MCF 10A (cell line): ENCODE results near the gene BCL3. TPM values are rescaled to one million over a fixed set of nuclear protein-coding genes. Genes with fewer than 3 reads are reported as not detected.
"Not testable (repeated sequence)": the region's sequence is repeated elsewhere in the genome, so short reads cannot be mapped to it uniquely, and the experiment has no call there.

ENCODE experiments used
- BruUV-seq: library from RNA; stranded (reverse); fragments of 400-500 nt; replicated peaks from 2 replicates; lab custom pipeline; 2021; lab: Mats Ljungman, UMichigan
- CTCF ChIA-PET: fragments of 300-600 bp; sonication (Branson Sonifier 250); formaldehyde crosslinking; extraction: SDS; loops from one replicate; lab custom pipeline; 2021; ENCODE audit warnings: antibody characterized with exemption, inconsistent platforms; lab: Yijun Ruan, JAX
- POLR2A ChIA-PET: fragments of 300-600, 350-650 bp; sonication (Branson Sonifier 250); formaldehyde crosslinking; extraction: SDS; loops from one replicate; lab custom pipeline; 2020; ENCODE audit warnings: antibody characterized with exemption, inconsistent platforms; lab: Yijun Ruan, JAX
- DNase-seq: peaks from one replicate; pipeline ENCODE4 v3.0.0-alpha.2; 2018; ENCODE audit not compliant: unreplicated experiment
- H3K27ac Mint-ChIP-seq: one replicate; pipeline ENCODE4 v1.8.0; 2022; ENCODE audit warnings: mild to moderate bottlenecking, low read depth, mixed read lengths; ENCODE audit not compliant: unreplicated experiment
- H3K27me3 Mint-ChIP-seq: one replicate; pipeline ENCODE4 v1.8.0; 2022; ENCODE audit warnings: mixed read lengths; ENCODE audit not compliant: insufficient read depth, unreplicated experiment
- H3K36me3 Mint-ChIP-seq: one replicate; pipeline ENCODE4 v1.8.0; 2022; ENCODE audit warnings: mild to moderate bottlenecking, moderate library complexity, mixed read lengths; ENCODE audit not compliant: insufficient read depth, unreplicated experiment
- H3K4me1 Mint-ChIP-seq: one replicate; pipeline ENCODE4 v1.8.0; 2022; ENCODE audit warnings: mixed read lengths; ENCODE audit not compliant: insufficient read depth, unreplicated experiment
- H3K4me3 Mint-ChIP-seq: one replicate; pipeline ENCODE4 v1.8.0; 2022; ENCODE audit warnings: mild to moderate bottlenecking, moderate library complexity, mixed read lengths; ENCODE audit not compliant: unreplicated experiment
- H3K9me3 Mint-ChIP-seq: one replicate; pipeline ENCODE4 v1.8.0; 2022; ENCODE audit warnings: mixed read lengths; ENCODE audit not compliant: unreplicated experiment
- intact Hi-C: fragments of 100-400 bp; cut with micrococcal nuclease; formaldehyde crosslinking; loops from 2 replicates; pipeline ENCODE4 v1.14.1; 2022
- total RNA-seq: library from RNA; stranded (reverse); gene quantifications from 2 replicates; pipeline ENCODE4 v1.2.3, GENCODE V29; 2022
- TF ChIP-seq, protein P1 (sequence below): fragments of 200-600 bp; IDR thresholded peaks from one replicate; pipeline ENCODE4 v1.8.0; 2022; ENCODE audit warnings: antibody characterized with exemption, mild to moderate bottlenecking; ENCODE audit not compliant: unreplicated experiment

The BCL3 gene
- total RNA-seq, 1 experiment from 2014 or later = 24.4 TPM

DNA sequence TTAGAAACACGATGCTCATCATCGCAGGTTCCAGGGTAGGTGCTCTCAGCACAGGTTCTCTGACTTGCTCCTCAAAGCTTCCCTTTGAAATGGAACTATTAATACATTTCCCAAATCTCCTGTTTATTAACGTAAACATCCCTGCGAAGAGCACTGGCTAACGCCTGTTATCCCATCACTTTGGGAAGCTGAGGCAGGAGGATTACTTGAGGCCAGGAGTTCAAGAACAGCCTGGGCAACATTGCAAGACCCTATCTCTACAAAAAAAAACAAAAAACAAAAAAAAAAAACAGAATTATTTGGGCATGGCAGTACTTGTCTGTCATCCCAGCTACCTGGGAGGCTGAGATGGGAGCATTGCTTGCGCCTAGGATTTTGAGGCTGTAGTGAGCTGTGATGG is 30.9 kb upstream of the BCL3 start:
- DNase-seq = no peak
- CTCF ChIA-PET = interaction anchor here (0.6 to 1.2 kb wide), 11 partner anchors 28 to 234 kb away, joined by 3 to 7 read pairs (median 4); no protein-coding TSS in a partner anchor
- H3K4me3 Mint-ChIP-seq = no peak overlapping the region
- intact Hi-C loops = no loop called here
- H3K9me3 Mint-ChIP-seq = no peaks in the 10 kb centered on the region
- no TSS peak for BruUV-seq
- TF ChIP-seq, protein P1, sequence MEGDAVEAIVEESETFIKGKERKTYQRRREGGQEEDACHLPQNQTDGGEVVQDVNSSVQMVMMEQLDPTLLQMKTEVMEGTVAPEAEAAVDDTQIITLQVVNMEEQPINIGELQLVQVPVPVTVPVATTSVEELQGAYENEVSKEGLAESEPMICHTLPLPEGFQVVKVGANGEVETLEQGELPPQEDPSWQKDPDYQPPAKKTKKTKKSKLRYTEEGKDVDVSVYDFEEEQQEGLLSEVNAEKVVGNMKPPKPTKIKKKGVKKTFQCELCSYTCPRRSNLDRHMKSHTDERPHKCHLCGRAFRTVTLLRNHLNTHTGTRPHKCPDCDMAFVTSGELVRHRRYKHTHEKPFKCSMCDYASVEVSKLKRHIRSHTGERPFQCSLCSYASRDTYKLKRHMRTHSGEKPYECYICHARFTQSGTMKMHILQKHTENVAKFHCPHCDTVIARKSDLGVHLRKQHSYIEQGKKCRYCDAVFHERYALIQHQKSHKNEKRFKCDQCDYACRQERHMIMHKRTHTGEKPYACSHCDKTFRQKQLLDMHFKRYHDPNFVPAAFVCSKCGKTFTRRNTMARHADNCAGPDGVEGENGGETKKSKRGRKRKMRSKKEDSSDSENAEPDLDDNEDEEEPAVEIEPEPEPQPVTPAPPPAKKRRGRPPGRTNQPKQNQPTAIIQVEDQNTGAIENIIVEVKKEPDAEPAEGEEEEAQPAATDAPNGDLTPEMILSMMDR = no peak
- H3K27ac Mint-ChIP-seq = no peak overlapping the region
- no peaks in the 10 kb centered on the region for H3K36me3 Mint-ChIP-seq
- POLR2A ChIA-PET = interaction anchor here (0.6 kb wide), 1 partner anchor 54 kb away, joined by 3 read pairs; no protein-coding TSS in a partner anchor
- H3K27me3 Mint-ChIP-seq = no peaks in the 10 kb centered on the region
- H3K4me1 Mint-ChIP-seq = no peaks in the 10 kb centered on the region

DNA sequence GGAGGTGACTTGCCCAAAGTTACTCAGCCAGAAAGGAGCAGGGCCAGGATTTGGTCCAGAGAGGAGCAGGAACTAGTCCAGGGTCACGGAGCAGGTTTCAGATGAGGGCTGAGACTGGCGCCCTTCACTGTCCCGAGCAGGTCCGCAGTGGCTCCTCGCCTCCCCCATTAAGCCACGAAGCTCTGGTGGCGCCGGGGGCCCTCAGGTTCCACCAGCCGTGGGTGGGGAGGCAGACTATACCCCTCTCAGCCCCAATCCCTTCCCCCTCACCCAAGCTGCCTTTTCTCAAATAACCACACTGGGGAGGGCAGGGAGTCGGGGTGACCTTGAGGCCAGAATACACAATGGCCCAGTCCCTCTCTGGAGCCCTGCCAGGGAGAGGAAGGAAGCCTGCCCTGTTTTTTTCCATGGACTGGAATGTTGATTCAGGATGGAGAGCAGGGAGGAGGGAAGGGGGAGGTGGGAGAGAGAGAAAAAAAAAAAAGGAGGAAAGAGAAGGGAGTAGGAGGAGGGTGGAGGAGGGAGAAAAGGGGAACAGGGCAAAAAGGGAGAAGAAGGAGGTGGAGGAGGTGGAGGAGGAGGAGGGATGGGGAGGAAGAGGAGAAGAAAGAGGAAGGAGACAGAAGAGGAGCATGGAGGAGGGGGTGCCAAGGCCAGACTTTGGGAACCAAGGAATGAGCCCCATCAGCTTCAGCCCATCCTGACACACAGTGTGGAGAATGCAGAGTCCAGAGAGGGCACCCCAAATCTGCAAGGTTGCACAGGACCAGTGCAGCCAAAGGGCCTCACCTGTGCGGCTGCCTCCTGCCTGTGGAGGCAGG is 29.9 kb upstream of the BCL3 start:
- no TSS peak for BruUV-seq
- Mint-ChIP-seq H3K27me3 (no peaks in the 10 kb centered on the region), H3K4me1 (no peaks in the 10 kb centered on the region), H3K9me3 (no peaks in the 10 kb centered on the region), H3K27ac (no peak overlapping the region), H3K4me3 (no peak overlapping the region), H3K36me3 (no peaks in the 10 kb centered on the region)
- DNase-seq = peak; percentile 65
- intact Hi-C loops = no loop called here
- ChIA-PET CTCF (interaction anchor here (0.6 to 10.4 kb wide), 9 partner anchors 10 to 1077 kb away, joined by 3 to 414 read pairs (median 4); partner anchors contain the start of gene CBLC), POLR2A (no interaction called here)
- TF ChIP-seq, protein P1 = no peak

DNA sequence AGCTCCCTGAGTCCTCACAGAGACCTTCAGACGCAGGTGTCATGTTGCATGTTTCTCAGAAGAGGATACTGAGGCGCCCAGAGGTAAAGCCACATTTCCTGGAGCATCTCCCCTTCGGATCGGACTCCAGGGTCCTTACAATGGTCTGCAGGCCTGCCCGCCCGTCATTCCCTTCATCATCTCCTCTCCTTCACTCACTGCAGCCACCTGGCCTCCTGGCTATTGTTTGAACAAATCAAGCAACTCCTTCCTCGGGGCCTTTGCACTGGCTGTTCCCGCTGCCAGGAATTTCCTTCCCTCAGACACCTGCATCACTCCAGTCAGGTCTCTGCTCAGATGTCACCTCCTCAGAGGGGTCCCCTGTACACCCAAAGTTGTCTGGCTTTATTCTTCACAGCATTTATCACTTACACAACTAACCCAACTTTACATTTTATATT is 29.2 kb upstream of the BCL3 start:
- no peaks in the 10 kb centered on the region for H3K36me3 Mint-ChIP-seq
- TF ChIP-seq, protein P1 = no peak
- no peak for DNase-seq
- H3K4me1 Mint-ChIP-seq = peaks cover 4% of the 10 kb centered on the region
- H3K27ac Mint-ChIP-seq = no peak overlapping the region
- ChIA-PET POLR2A (no interaction called here), CTCF (interaction anchor here (0.6 to 10.4 kb wide), 6 partner anchors 10 to 149 kb away, joined by 3 to 414 read pairs (median 3); partner anchors contain the start of gene CBLC)
- no TSS peak for BruUV-seq
- intact Hi-C loops = no loop called here
- H3K4me3 Mint-ChIP-seq = no peak overlapping the region
- no peaks in the 10 kb centered on the region for H3K9me3 Mint-ChIP-seq
- no peaks in the 10 kb centered on the region for H3K27me3 Mint-ChIP-seq

DNA sequence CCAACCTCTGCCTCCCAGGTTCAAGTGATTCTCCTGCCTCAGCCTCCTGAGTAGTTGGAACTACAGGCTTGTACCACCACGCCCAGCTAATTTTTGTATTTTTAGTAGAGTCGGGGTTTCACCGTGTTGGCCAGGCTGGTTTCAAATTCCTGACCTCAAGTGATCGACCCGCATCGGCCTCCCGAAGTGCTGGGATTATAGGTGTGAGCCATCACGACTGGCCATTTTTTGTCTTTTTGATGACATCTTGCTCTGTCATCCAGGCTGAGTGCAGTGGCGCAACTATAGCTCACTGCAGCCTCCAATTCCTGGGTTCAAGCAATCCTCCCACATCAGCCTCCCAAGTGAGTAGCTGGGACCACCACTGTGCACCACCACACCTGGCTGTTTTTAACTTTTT is 28.1 kb upstream of the BCL3 start:
- intact Hi-C loops, H3K9me3 Mint-ChIP-seq, H3K27ac Mint-ChIP-seq, H3K27me3 Mint-ChIP-seq, BruUV-seq, DNase-seq, H3K4me3 Mint-ChIP-seq, H3K36me3 Mint-ChIP-seq: not testable (repeated sequence)
- POLR2A ChIA-PET = interaction anchor here (0.6 kb wide), 1 partner anchor 182 kb away, joined by 3 read pairs; no protein-coding TSS in a partner anchor
- H3K4me1 Mint-ChIP-seq = peaks cover 10% of the 10 kb centered on the region
- CTCF ChIA-PET = interaction anchor here (0.6 to 10.4 kb wide), 5 partner anchors 19 to 67 kb away, joined by 3 to 414 read pairs (median 7); partner anchors contain the start of gene CBLC
